BJ (cell line): ENCODE results near the gene ANP32B. TPM values are rescaled to one million over a fixed set of nuclear protein-coding genes. Genes with fewer than 3 reads are reported as not detected.

Experiments
- CTCF ChIA-PET: fragments of 350-600 bp; formaldehyde crosslinking; extraction: SDS; loops from one replicate; lab custom pipeline; 2021; ENCODE audit warnings: antibody characterized with exemption, inconsistent platforms; lab: Yijun Ruan, JAX
- POLR2A ChIA-PET: fragments of 300-600 bp; sonication (Branson Sonifier 250); formaldehyde crosslinking; extraction: SDS; loops from one replicate; lab custom pipeline; 2021; ENCODE audit warnings: antibody characterized with exemption; lab: Charles Lee
- DNase-seq: peaks from one replicate; pipeline ENCODE4 v3.0.0-alpha.2; 2011; ENCODE audit warnings: low read depth
- H3K27me3 ChIP-seq: 2 replicates; pipeline ENCODE4 v1.6.0; 2011; ENCODE audit warnings: low read length; ENCODE audit not compliant: control insufficient read depth, insufficient read depth
- H3K36me3 ChIP-seq: 2 replicates; pipeline ENCODE4 v1.5.1; 2011; ENCODE audit warnings: low read length; ENCODE audit not compliant: control insufficient read depth, insufficient read depth
- H3K4me3 ChIP-seq: 2 replicates; pipeline ENCODE4 v1.5.1; 2011; ENCODE audit warnings: low read depth, mild to moderate bottlenecking, control low read depth, low read length
- polyA plus RNA-seq: library from polyadenylated mRNA; depleted of rRNA; stranded (reverse); fragments of >200 nt; gene quantifications from 2 replicates; pipeline ENCODE4 v1.2.3, GENCODE V29; 2011
- TF ChIP-seq, protein P1 (sequence below): IDR thresholded peaks from 2 replicates; pipeline ENCODE4 v1.5.1; 2011; ENCODE audit warnings: low read depth, mild to moderate bottlenecking, control low read depth, inconsistent platforms, low read length, moderate library complexity; ENCODE audit not compliant: insufficient read depth

The ANP32B gene
- polyA plus RNA-seq, 1 experiment, result 18.3 TPM

DNA sequence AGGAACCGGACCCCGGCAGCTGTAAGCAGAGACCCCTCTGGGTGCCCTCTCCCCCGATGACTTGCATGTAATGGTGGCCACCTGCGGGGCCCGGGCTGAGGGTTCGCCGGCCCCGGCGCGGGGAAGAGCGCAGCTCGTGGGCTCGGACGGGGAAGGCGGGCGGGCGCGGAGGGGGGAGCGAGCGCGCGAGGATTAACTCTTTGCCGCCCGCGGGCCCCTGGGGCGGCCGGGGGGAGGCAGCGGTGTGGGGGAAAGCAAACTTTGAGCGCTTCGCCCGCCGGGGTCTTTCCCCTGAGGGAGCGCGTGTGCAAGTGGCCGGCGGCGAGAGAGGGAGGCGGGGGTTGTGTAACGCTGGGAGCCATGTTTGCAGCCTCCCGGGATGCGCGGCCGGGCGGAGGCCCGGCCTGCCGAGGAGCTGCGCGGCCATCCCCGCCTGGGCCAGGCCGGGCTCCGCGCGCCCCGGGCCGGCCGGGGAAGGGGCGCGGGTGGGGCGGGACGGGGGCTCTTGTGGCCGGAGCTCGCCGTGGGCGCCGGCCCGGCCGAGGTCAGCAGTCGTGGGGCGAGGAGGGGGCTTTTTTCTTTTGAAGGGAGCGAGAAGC is 547 bp downstream of the ANP32B start:
- CTCF ChIA-PET, result interaction anchor here (0.7 to 5.3 kb wide), 16 partner anchors 12 to 287 kb away, joined by 3 to 19 read pairs (median 4); partner anchors contain the start of genes TBC1D2, TRMO and XPA
- TF ChIP-seq, protein P1, sequence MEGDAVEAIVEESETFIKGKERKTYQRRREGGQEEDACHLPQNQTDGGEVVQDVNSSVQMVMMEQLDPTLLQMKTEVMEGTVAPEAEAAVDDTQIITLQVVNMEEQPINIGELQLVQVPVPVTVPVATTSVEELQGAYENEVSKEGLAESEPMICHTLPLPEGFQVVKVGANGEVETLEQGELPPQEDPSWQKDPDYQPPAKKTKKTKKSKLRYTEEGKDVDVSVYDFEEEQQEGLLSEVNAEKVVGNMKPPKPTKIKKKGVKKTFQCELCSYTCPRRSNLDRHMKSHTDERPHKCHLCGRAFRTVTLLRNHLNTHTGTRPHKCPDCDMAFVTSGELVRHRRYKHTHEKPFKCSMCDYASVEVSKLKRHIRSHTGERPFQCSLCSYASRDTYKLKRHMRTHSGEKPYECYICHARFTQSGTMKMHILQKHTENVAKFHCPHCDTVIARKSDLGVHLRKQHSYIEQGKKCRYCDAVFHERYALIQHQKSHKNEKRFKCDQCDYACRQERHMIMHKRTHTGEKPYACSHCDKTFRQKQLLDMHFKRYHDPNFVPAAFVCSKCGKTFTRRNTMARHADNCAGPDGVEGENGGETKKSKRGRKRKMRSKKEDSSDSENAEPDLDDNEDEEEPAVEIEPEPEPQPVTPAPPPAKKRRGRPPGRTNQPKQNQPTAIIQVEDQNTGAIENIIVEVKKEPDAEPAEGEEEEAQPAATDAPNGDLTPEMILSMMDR, result no peak
- POLR2A ChIA-PET, result interaction anchor here (0.6 kb wide), 1 partner anchor 502 kb away, joined by 4 read pairs; no protein-coding TSS in a partner anchor
- peak overlapping the region; percentile 88 for H3K4me3 ChIP-seq
- no peak for DNase-seq
- H3K27me3 ChIP-seq, result no peaks in the 10 kb centered on the region; the same call in 1 of the 2 replicates
- no peaks in the 10 kb centered on the region for H3K36me3 ChIP-seq

- H3K36me3 ChIP-seq, result no peaks in the 10 kb centered on the region
- no peak for DNase-seq
- CTCF ChIA-PET, result interaction anchor here (0.8 to 5.3 kb wide), 10 partner anchors 12 to 272 kb away, joined by 3 to 19 read pairs (median 5); partner anchors contain the start of genes TBC1D2 and TRMO
- TF ChIP-seq, protein P1, result no peak
- POLR2A ChIA-PET, result no interaction called here
- peak overlapping the region; percentile 88 for H3K4me3 ChIP-seq
- no peaks in the 10 kb centered on the region; the same call in 1 of the 2 replicates for H3K27me3 ChIP-seq
Measured at GRCh38 chr9:97984188-97985057, 1.3 kb downstream of the ANP32B start.

GRCh38 chr9:97985058-97985861 is 2.1 kb downstream of the ANP32B start:
- TF ChIP-seq, protein P1, result no peak
- ChIA-PET CTCF (interaction anchor here (0.6 to 5.3 kb wide), 3 partner anchors 11 to 272 kb away, joined by 4 to 19 read pairs (median 9); no protein-coding TSS in a partner anchor), POLR2A (no interaction called here)
- H3K27me3 ChIP-seq, result no peaks in the 10 kb centered on the region; the same call in 1 of the 2 replicates
- H3K36me3 ChIP-seq, result no peaks in the 10 kb centered on the region
- H3K4me3 ChIP-seq, result peak overlapping the region; percentile 88
- no peak for DNase-seq

GRCh38 chr9:97987487-97987886 is 4.3 kb downstream of the ANP32B start:
- DNase-seq, result no peak
- TF ChIP-seq, protein P1, result no peak
- Histone ChIP-seq H3K27me3 (no peaks in the 10 kb centered on the region), H3K4me3 (no peak overlapping the region), H3K36me3 (no peaks in the 10 kb centered on the region)
- CTCF ChIA-PET, result interaction anchor here (1.0 to 5.3 kb wide), 3 partner anchors 9 to 47 kb away, joined by 3 to 19 read pairs (median 9); no protein-coding TSS in a partner anchor
- POLR2A ChIA-PET, result no interaction called here
